ENCODE data around the gene PTRH1.

PTRH1 gene

GRCh38 chr9:127739614-127740330, 24.3 kb upstream of the PTRH1 start:
- no peak for DNase-seq

GRCh38 chr9:127738666-127739065, 23.2 kb upstream of the PTRH1 start:
- no peak for DNase-seq

- no peak for DNase-seq
Measured at GRCh38 chr9:127735530-127736185, 20.2 kb upstream of the PTRH1 start.

- peak; percentile 69 for DNase-seq
Measured at GRCh38 chr9:127734747-127735529, 19.5 kb upstream of the PTRH1 start, which contains the start of gene TOR2A. TOR2A (minus strand) TSS chr9:127735294; CDS start chr9:127735270, 24 bp downstream.

GRCh38 chr9:127734247-127734746, 18.8 kb upstream of the PTRH1 start:
- no peak for DNase-seq

GRCh38 chr9:127733614-127734013, 18.2 kb upstream of the PTRH1 start:
- DNase-seq: no peak

GRCh38 chr9:127732444-127732843, 17.0 kb upstream of the PTRH1 start:
- DNase-seq: no peak

- DNase-seq: no peak
Measured at GRCh38 chr9:127731938-127732337, 16.5 kb upstream of the PTRH1 start.

- no peak for DNase-seq
Measured at GRCh38 chr9:127730799-127731410, 15.4 kb upstream of the PTRH1 start.

GRCh38 chr9:127730262-127730661, 14.8 kb upstream of the PTRH1 start:
- DNase-seq: no peak

GRCh38 chr9:127729522-127730256, 14.2 kb upstream of the PTRH1 start:
- DNase-seq: no peak

GRCh38 chr9:127728808-127729207, 13.3 kb upstream of the PTRH1 start:
- DNase-seq: no peak

- no peak for DNase-seq
Measured at GRCh38 chr9:127726871-127727270, 11.4 kb upstream of the PTRH1 start.

GRCh38 chr9:127724012-127724411, 8.5 kb upstream of the PTRH1 start:
- DNase-seq: no peak

GRCh38 chr9:127723444-127723843, 8.0 kb upstream of the PTRH1 start:
- DNase-seq: peak; percentile 36

- no peak for DNase-seq
Measured at GRCh38 chr9:127723013-127723412, 7.5 kb upstream of the PTRH1 start.

- DNase-seq: peak; percentile 44
Measured at GRCh38 chr9:127722055-127722745, 6.7 kb upstream of the PTRH1 start.

GRCh38 chr9:127721391-127721821, 5.9 kb upstream of the PTRH1 start:
- no peak for DNase-seq

GRCh38 chr9:127720865-127721227, 5.4 kb upstream of the PTRH1 start:
- DNase-seq: no peak

GRCh38 chr9:127720031-127720864, 4.8 kb upstream of the PTRH1 start:
- no peak for DNase-seq

GRCh38 chr9:127717766-127718165, 2.3 kb upstream of the PTRH1 start:
- DNase-seq: no peak
